Mesendoderm (in vitro differentiated cells): ENCODE results near the gene NEUROG1.

Source experiments
- DNase-seq: peaks from one replicate; pipeline ENCODE4 v3.0.0; 2013
- H2AK5ac ChIP-seq: 2 replicates; pipeline ENCODE4 v1.6.1; 2013; ENCODE audit warnings: low read length, inconsistent platforms
- H2BK120ac ChIP-seq: 2 replicates; pipeline ENCODE4 v1.6.1; 2013; ENCODE audit warnings: low read depth, mild to moderate bottlenecking, low read length, moderate library complexity, mixed read lengths
- H2BK15ac ChIP-seq: replicated peaks from 2 replicates; pipeline ENCODE4 v1.6.1; 2013; ENCODE audit warnings: low read depth, mild to moderate bottlenecking, moderate library complexity
- H2BK5ac ChIP-seq: 2 replicates; pipeline ENCODE4 v1.6.1; 2013; ENCODE audit warnings: low read length, inconsistent platforms
- H3K18ac ChIP-seq: 2 replicates; pipeline ENCODE4 v1.6.1; 2013; ENCODE audit warnings: mild to moderate bottlenecking, low read length, mixed read lengths
- H3K23ac ChIP-seq: one replicate; pipeline ENCODE4 v1.6.1; 2013; ENCODE audit warnings: low read length
- H3K27ac ChIP-seq: 2 replicates; pipeline ENCODE4 v1.5.1; 2013; ENCODE audit warnings: low read depth, mild to moderate bottlenecking, inconsistent platforms, low read length, moderate library complexity
- H3K27me3 ChIP-seq: 2 replicates; pipeline ENCODE4 v1.6.1; 2013; ENCODE audit warnings: low read length, control low read depth, mild to moderate bottlenecking, inconsistent platforms; ENCODE audit not compliant: insufficient read depth, poor library complexity
- H3K36me3 ChIP-seq: 2 replicates; pipeline ENCODE4 v1.6.1; 2013; ENCODE audit warnings: low read length, inconsistent platforms; ENCODE audit not compliant: control insufficient read depth, insufficient read depth
- H3K4ac ChIP-seq: one replicate; pipeline ENCODE4 v1.6.1; 2013; ENCODE audit warnings: low read depth, mild to moderate bottlenecking, low read length, moderate library complexity
- H3K4me1 ChIP-seq: 2 replicates; pipeline ENCODE4 v1.6.1; 2013; ENCODE audit warnings: low read depth, low read length, inconsistent platforms; ENCODE audit not compliant: control insufficient read depth
- H3K4me2 ChIP-seq: 2 replicates; pipeline ENCODE4 v1.6.1; 2013; ENCODE audit warnings: low read length
- H3K4me3 ChIP-seq: 2 replicates; pipeline ENCODE4 v1.5.1; 2013; ENCODE audit warnings: mild to moderate bottlenecking, low read length
- H3K56ac ChIP-seq: one replicate; pipeline ENCODE4 v1.6.1; 2013; ENCODE audit warnings: low read length
- H3K79me1 ChIP-seq: 2 replicates; pipeline ENCODE4 v1.6.1; 2013; ENCODE audit warnings: low read length, inconsistent platforms
- H3K79me2 ChIP-seq: 2 replicates; pipeline ENCODE4 v1.6.1; 2013; ENCODE audit warnings: mild to moderate bottlenecking, low read length; ENCODE audit not compliant: control insufficient read depth, insufficient read depth
- H3K9ac ChIP-seq: 2 replicates; pipeline ENCODE4 v1.6.1; 2013; ENCODE audit warnings: low read length, inconsistent platforms
- H4K5ac ChIP-seq: one replicate; pipeline ENCODE4 v1.6.1; 2013; ENCODE audit warnings: low read length
- H4K8ac ChIP-seq: one replicate; pipeline ENCODE4 v1.6.1; 2013; ENCODE audit warnings: low read depth, mild to moderate bottlenecking, control low read depth, low read length, moderate library complexity
- WGBS: extraction: QIAGEN DNeasy Blood & Tissue Kit; methylation state at CpG from one replicate; pipeline ENCODE4 v1.1.7; 2013; ENCODE audit warnings: low lambda C conversion rate, missing lambda C conversion rate; ENCODE audit not compliant: insufficient coverage; ENCODE audit errors: extremely low coverage; 5-methylcytosine and 5-hydroxymethylcytosine counted together

The NEUROG1 gene

GRCh38 chr5:135566422-135567400 lies 30.9 kb upstream of the NEUROG1 start:
- Histone ChIP-seq H3K4me2 (no peak overlapping the region), H4K5ac (peak overlapping the region; percentile 47), H2BK5ac (no peak overlapping the region), H3K18ac (no peak overlapping the region), H3K79me1 (no peaks in the 10 kb centered on the region), H3K23ac (no peak overlapping the region), H3K79me2 (no peaks in the 10 kb centered on the region), H2BK15ac (no peak overlapping the region), H3K27me3 (no peaks in the 10 kb centered on the region), H3K9ac (no peak overlapping the region), H3K4me1 (no peaks in the 10 kb centered on the region), H2BK120ac (no peak overlapping the region), H2AK5ac (no peak overlapping the region), H3K36me3 (no peaks in the 10 kb centered on the region), H4K8ac (no peak overlapping the region), H3K27ac (no peak overlapping the region), H3K4ac (no peak overlapping the region), H3K4me3 (no peak overlapping the region), H3K56ac (no peak overlapping the region)
- no CpG with 5 or more reads among the region's 16 CpGs for WGBS
- DNase-seq: no peak

GRCh38 chr5:135565725-135566421 lies 30.1 kb upstream of the NEUROG1 start:
- peak overlapping the region; percentile 18 for H3K56ac ChIP-seq
- no peak overlapping the region for H4K5ac ChIP-seq
- no peak overlapping the region for H3K18ac ChIP-seq
- peak; percentile 86 for DNase-seq
- no peaks in the 10 kb centered on the region for H3K36me3 ChIP-seq
- H2BK15ac ChIP-seq: no peak overlapping the region
- no peak overlapping the region for H3K4ac ChIP-seq
- H2BK120ac ChIP-seq: no peak overlapping the region
- no peak overlapping the region for H4K8ac ChIP-seq
- H3K9ac ChIP-seq: no peak overlapping the region
- no peak overlapping the region for H3K27ac ChIP-seq
- no peak overlapping the region for H3K4me3 ChIP-seq
- H3K27me3 ChIP-seq: no peaks in the 10 kb centered on the region
- no peak overlapping the region for H2AK5ac ChIP-seq
- no peaks in the 10 kb centered on the region for H3K79me1 ChIP-seq
- peaks cover 2% of the 10 kb centered on the region for H3K4me1 ChIP-seq
- no peak overlapping the region for H3K23ac ChIP-seq
- no peaks in the 10 kb centered on the region for H3K79me2 ChIP-seq
- no CpG with 5 or more reads among the region's 16 CpGs for WGBS
- H3K4me2 ChIP-seq: no peak overlapping the region
- H2BK5ac ChIP-seq: no peak overlapping the region

DNA sequence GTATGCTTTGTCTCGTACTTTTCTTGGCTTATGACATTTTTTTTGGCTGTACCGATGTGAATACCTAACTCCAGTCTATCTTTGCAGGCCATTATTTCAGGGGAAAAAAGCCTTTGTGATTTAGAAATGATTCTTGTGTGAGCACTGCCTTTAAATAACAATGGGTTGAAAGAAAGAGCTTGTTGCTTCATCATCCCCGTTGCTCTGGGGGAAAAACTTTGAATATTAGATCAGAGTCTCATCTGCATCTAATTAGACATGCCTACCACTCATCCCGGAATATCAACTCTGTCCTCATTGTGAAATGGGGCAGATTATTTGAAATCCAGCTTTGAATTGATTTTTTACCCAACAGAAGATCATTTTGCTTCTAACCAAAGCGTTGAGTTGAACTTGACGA lies 29.5 kb upstream of the NEUROG1 start:
- Histone ChIP-seq H4K8ac (no peak overlapping the region), H3K4me1 (peaks cover 2% of the 10 kb centered on the region), H3K4ac (no peak overlapping the region), H3K79me1 (no peaks in the 10 kb centered on the region), H2BK5ac (no peak overlapping the region), H3K4me2 (no peak overlapping the region), H3K27me3 (no peaks in the 10 kb centered on the region), H3K4me3 (no peak overlapping the region), H3K9ac (no peak overlapping the region), H4K5ac (no peak overlapping the region), H3K56ac (peak overlapping the region; percentile 18), H3K18ac (no peak overlapping the region), H3K27ac (no peak overlapping the region), H2AK5ac (no peak overlapping the region), H3K79me2 (no peaks in the 10 kb centered on the region), H2BK15ac (no peak overlapping the region), H3K36me3 (no peaks in the 10 kb centered on the region), H2BK120ac (no peak overlapping the region), H3K23ac (no peak overlapping the region)
- no peak for DNase-seq
- no CpG with 5 or more reads among the region's 6 CpGs for WGBS

- Histone ChIP-seq H3K4me1 (peaks cover 2% of the 10 kb centered on the region), H3K9ac (no peak overlapping the region), H3K27ac (no peak overlapping the region), H3K79me2 (no peaks in the 10 kb centered on the region), H3K79me1 (no peaks in the 10 kb centered on the region), H2BK5ac (no peak overlapping the region), H3K23ac (no peak overlapping the region), H2BK15ac (no peak overlapping the region), H3K4ac (no peak overlapping the region), H3K18ac (no peak overlapping the region), H4K5ac (no peak overlapping the region), H2BK120ac (no peak overlapping the region), H4K8ac (no peak overlapping the region), H3K56ac (no peak overlapping the region), H2AK5ac (no peak overlapping the region), H3K27me3 (no peaks in the 10 kb centered on the region), H3K4me3 (no peak overlapping the region), H3K4me2 (no peak overlapping the region), H3K36me3 (no peaks in the 10 kb centered on the region)
- WGBS: no CpG with 5 or more reads among the region's 5 CpGs
- no peak for DNase-seq
Measured at GRCh38 chr5:135564331-135564730, 28.6 kb upstream of the NEUROG1 start.

- no CpG with 5 or more reads among the region's 6 CpGs for WGBS
- peaks cover 2% of the 10 kb centered on the region for H3K4me1 ChIP-seq
- H3K18ac ChIP-seq: no peak overlapping the region
- no peak overlapping the region for H3K27ac ChIP-seq
- no peak overlapping the region for H3K4me2 ChIP-seq
- no peak overlapping the region for H3K4ac ChIP-seq
- peaks cover 1% of the 10 kb centered on the region for H3K27me3 ChIP-seq
- no peak overlapping the region for H2BK5ac ChIP-seq
- H4K8ac ChIP-seq: no peak overlapping the region
- peak overlapping the region; percentile 58 for H3K9ac ChIP-seq
- peak overlapping the region; percentile 90 for H4K5ac ChIP-seq
- no peak overlapping the region for H3K23ac ChIP-seq
- H3K56ac ChIP-seq: peak overlapping the region; percentile 84
- H3K36me3 ChIP-seq: no peaks in the 10 kb centered on the region
- H2BK15ac ChIP-seq: no peak overlapping the region
- H3K79me1 ChIP-seq: no peaks in the 10 kb centered on the region
- H2BK120ac ChIP-seq: no peak overlapping the region
- DNase-seq: no peak
- H2AK5ac ChIP-seq: no peak overlapping the region
- H3K79me2 ChIP-seq: no peaks in the 10 kb centered on the region
- H3K4me3 ChIP-seq: no peak overlapping the region
Measured at GRCh38 chr5:135561266-135561665, 25.5 kb upstream of the NEUROG1 start.
